Right lobe of liver (tissue), 4 donors: ENCODE data around the gene ADORA1.

ENCODE experiments used
- POLR2A ChIP-seq: fragments of 450-650 bp; IDR thresholded peaks from one replicate; pipeline ENCODE4 v1.6.1; 2017; ENCODE audit warnings: antibody characterized with exemption, mild to moderate bottlenecking
- TF ChIP-seq, protein P1 (sequence below), 4 donors: fragments of 200-600 bp in 3 of 4; fragments of 450-650 bp in 1 of 4; IDR thresholded peaks; one replicate each; pipeline versions ENCODE4 v1.5.1 to v1.8.0; 2016 to 2022; ENCODE audit warnings: antibody characterized with exemption in 4 of 4, mild to moderate bottlenecking in 2 of 4
- donor health status: DM: no; HTN: no; CAD: no.
- donor health status: DM: no; HTN: no; CAD: no.
- donor health status: DM: no; HTN: yes; CAD: no.

GRCh38 chr1:203133970-203134725 is 6.6 kb downstream of the ADORA1 start:
- TF ChIP-seq POLR2A, result no peak
- TF ChIP-seq, protein P1, sequence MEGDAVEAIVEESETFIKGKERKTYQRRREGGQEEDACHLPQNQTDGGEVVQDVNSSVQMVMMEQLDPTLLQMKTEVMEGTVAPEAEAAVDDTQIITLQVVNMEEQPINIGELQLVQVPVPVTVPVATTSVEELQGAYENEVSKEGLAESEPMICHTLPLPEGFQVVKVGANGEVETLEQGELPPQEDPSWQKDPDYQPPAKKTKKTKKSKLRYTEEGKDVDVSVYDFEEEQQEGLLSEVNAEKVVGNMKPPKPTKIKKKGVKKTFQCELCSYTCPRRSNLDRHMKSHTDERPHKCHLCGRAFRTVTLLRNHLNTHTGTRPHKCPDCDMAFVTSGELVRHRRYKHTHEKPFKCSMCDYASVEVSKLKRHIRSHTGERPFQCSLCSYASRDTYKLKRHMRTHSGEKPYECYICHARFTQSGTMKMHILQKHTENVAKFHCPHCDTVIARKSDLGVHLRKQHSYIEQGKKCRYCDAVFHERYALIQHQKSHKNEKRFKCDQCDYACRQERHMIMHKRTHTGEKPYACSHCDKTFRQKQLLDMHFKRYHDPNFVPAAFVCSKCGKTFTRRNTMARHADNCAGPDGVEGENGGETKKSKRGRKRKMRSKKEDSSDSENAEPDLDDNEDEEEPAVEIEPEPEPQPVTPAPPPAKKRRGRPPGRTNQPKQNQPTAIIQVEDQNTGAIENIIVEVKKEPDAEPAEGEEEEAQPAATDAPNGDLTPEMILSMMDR (IDR thresholded peaks at IDR 0.05), result no peak
